ENCODE results near the gene SREBF1.

The SREBF1 gene

DNA sequence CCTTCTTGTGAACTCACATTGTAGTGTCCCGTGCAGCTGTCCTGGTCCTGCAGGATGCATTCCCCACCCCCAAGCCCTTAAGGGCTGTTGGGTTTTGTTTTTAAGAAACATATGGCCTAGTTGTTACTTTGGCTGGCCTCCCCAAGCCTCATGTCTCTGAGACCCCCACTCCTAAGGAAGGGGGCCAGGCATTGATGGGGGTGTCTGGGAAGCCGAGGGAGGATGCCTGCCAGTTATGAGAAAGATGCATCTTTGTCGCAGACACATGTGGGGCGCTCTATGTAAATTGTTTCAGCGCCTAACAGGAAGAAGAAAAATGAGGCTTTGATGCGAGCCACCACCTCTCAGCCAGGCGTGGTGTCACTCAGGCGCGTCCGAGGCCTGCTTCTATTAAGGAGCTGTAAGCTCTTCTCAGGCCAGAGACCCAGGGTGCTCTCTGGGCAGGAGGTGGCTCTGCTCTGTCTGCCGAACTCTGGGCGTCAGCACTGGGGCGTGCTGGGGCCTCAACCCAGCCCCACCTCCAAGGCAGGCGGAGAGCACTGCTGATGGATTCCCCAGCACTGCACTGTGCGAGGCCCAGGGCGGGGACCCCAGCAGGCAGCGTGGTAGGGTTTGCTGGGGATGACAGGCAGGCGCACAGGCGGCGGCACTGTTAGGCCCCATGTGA, 70.6 kb downstream of the SREBF1 start:
- H3K4me2 ChIP-seq (ENCODE audit: insufficient read depth, low read length): no peak overlapping the region
- peaks cover 29% of the 10 kb centered on the region for H3K36me3 ChIP-seq (ENCODE audit: insufficient read depth, low read length)
- no peak for TF ChIP-seq EZH2 (IDR thresholded peaks at IDR 0.05; ENCODE audit: borderline replicate concordance, low read depth, low read length, severe bottlenecking)
- TF ChIP-seq, protein P1, sequence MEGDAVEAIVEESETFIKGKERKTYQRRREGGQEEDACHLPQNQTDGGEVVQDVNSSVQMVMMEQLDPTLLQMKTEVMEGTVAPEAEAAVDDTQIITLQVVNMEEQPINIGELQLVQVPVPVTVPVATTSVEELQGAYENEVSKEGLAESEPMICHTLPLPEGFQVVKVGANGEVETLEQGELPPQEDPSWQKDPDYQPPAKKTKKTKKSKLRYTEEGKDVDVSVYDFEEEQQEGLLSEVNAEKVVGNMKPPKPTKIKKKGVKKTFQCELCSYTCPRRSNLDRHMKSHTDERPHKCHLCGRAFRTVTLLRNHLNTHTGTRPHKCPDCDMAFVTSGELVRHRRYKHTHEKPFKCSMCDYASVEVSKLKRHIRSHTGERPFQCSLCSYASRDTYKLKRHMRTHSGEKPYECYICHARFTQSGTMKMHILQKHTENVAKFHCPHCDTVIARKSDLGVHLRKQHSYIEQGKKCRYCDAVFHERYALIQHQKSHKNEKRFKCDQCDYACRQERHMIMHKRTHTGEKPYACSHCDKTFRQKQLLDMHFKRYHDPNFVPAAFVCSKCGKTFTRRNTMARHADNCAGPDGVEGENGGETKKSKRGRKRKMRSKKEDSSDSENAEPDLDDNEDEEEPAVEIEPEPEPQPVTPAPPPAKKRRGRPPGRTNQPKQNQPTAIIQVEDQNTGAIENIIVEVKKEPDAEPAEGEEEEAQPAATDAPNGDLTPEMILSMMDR (IDR thresholded peaks at IDR 0.05; ENCODE audit: borderline replicate concordance, extremely low read depth, low read length, poor library complexity, severe bottlenecking): no peak
- no peak for DNase-seq
- H2AFZ ChIP-seq (ENCODE audit: low read depth, low read length): no peak overlapping the region
- no peak for ATAC-seq (ENCODE audit: insufficient read depth, low read depth)
- H3K4me1 ChIP-seq (ENCODE audit: insufficient read depth, low read length): no peaks in the 10 kb centered on the region
- peaks cover 91% of the 10 kb centered on the region for H4K20me1 ChIP-seq (ENCODE audit: insufficient read depth, low read length)
- no peaks in the 10 kb centered on the region for H3K9me3 ChIP-seq (ENCODE audit: insufficient read depth, low read length, severe bottlenecking)
- H3K27me3 ChIP-seq (ENCODE audit: insufficient read depth, low read length, poor library complexity): no peaks in the 10 kb centered on the region
- no peak overlapping the region for H3K27ac ChIP-seq (ENCODE audit: low read length)
- H3K4me3 ChIP-seq (ENCODE audit: low read depth in 1 of 2, low read length in 2 of 2): no peak overlapping the region
- H3K9ac ChIP-seq (ENCODE audit: low read depth, low read length): no peak overlapping the region
- H3K79me2 ChIP-seq (ENCODE audit: insufficient read depth, low read length): peaks cover 97% of the 10 kb centered on the region

DNA sequence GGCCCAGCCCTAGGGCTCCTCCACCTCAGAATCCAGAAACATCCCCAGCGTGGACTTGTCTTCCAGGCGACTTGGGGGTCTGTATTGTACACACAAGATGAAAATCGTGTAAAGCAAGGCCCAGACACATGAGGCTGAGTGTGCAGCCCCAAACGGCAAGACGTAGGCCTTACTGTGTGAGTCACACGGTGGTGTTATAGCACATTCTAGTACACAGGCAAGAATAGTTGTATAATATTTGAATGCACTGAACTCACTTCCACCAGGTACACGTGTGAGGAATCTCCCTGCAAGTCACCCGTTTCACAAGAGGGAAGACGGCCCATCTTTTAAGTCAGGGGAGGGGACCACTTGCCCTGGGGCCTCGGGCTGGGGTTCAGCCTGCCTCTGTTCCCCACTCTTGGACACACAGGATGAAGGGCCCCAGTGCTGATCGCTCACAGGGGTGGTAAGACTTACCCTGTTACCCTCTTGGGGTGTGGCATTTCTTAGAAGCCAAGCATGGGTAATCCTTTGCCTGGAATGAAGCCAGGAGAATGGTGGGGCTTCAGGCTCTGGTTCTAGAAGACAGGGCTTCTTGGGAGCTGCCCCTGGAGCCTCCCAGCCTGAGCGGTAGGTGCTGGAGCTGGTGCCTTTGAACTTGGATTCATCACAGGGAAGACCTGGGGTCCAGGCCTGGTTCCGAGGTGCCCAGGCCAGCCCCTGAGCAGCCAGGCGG, 71.3 kb downstream of the SREBF1 start:
- H3K79me2 ChIP-seq (ENCODE audit: insufficient read depth, low read length): peaks cover 97% of the 10 kb centered on the region
- H3K4me1 ChIP-seq (ENCODE audit: insufficient read depth, low read length): no peaks in the 10 kb centered on the region
- no peaks in the 10 kb centered on the region for H3K27me3 ChIP-seq (ENCODE audit: insufficient read depth, low read length, poor library complexity)
- H3K4me2 ChIP-seq (ENCODE audit: insufficient read depth, low read length): no peak overlapping the region
- H3K9me3 ChIP-seq (ENCODE audit: insufficient read depth, low read length, severe bottlenecking): no peaks in the 10 kb centered on the region
- H3K27ac ChIP-seq (ENCODE audit: low read length): no peak overlapping the region
- no peak overlapping the region for H3K9ac ChIP-seq (ENCODE audit: low read depth, low read length)
- H2AFZ ChIP-seq (ENCODE audit: low read depth, low read length): no peak overlapping the region
- peaks cover 91% of the 10 kb centered on the region for H4K20me1 ChIP-seq (ENCODE audit: insufficient read depth, low read length)
- TF ChIP-seq, protein P1 (IDR thresholded peaks at IDR 0.05; ENCODE audit: borderline replicate concordance, extremely low read depth, low read length, poor library complexity, severe bottlenecking): no peak
- TF ChIP-seq EZH2 (IDR thresholded peaks at IDR 0.05; ENCODE audit: borderline replicate concordance, low read depth, low read length, severe bottlenecking): no peak
- peaks cover 29% of the 10 kb centered on the region for H3K36me3 ChIP-seq (ENCODE audit: insufficient read depth, low read length)
- no peak for ATAC-seq (ENCODE audit: insufficient read depth, low read depth)
- DNase-seq: no peak
- H3K4me3 ChIP-seq (ENCODE audit: low read depth in 1 of 2, low read length in 2 of 2): no peak overlapping the region

- H3K4me1 ChIP-seq (ENCODE audit: insufficient read depth, low read length): no peaks in the 10 kb centered on the region
- H3K27me3 ChIP-seq (ENCODE audit: insufficient read depth, low read length, poor library complexity): no peaks in the 10 kb centered on the region
- peaks cover 99% of the 10 kb centered on the region for H3K79me2 ChIP-seq (ENCODE audit: insufficient read depth, low read length)
- TF ChIP-seq EZH2 (IDR thresholded peaks at IDR 0.05; ENCODE audit: borderline replicate concordance, low read depth, low read length, severe bottlenecking): no peak
- TF ChIP-seq, protein P1 (IDR thresholded peaks at IDR 0.05; ENCODE audit: borderline replicate concordance, extremely low read depth, low read length, poor library complexity, severe bottlenecking): no peak
- no peak overlapping the region for H3K4me2 ChIP-seq (ENCODE audit: insufficient read depth, low read length)
- no peak overlapping the region for H2AFZ ChIP-seq (ENCODE audit: low read depth, low read length)
- peaks cover 42% of the 10 kb centered on the region for H3K36me3 ChIP-seq (ENCODE audit: insufficient read depth, low read length)
- H3K9me3 ChIP-seq (ENCODE audit: insufficient read depth, low read length, severe bottlenecking): no peaks in the 10 kb centered on the region
- H3K9ac ChIP-seq (ENCODE audit: low read depth, low read length): no peak overlapping the region
- no peak for DNase-seq
- H4K20me1 ChIP-seq (ENCODE audit: insufficient read depth, low read length): peaks cover 89% of the 10 kb centered on the region
- peak overlapping the region; percentile 32; the same call in 1 of the 2 replicates for H3K27ac ChIP-seq (ENCODE audit: low read length)
- ATAC-seq (ENCODE audit: insufficient read depth, low read depth): no peak
- H3K4me3 ChIP-seq (ENCODE audit: low read depth in 1 of 2, low read length in 2 of 2): no peak overlapping the region
Observed at GRCh38 chr17:17763734-17764133, 73.1 kb downstream of the SREBF1 start.
